Keratinocyte (primary cell): ENCODE data around the gene NECTIN1.

Source experiments
- EZH2 ChIP-seq: IDR thresholded peaks from one replicate; pipeline ENCODE4 v1.6.1; 2012; ENCODE audit warnings: inconsistent platforms, mild to moderate bottlenecking, low read length, moderate library complexity
- TF ChIP-seq, protein P1 (sequence below), 3 experiments: IDR thresholded peaks in 1 of 3; conservative IDR thresholded peaks in 1 of 3; optimal IDR thresholded peaks in 1 of 3; 2 replicates in 2 of 3; 3 replicates in 1 of 3; pipeline versions ENCODE3 to v1.5.1; 2011; ENCODE audit warnings: low read length in 3 of 3, mild to moderate bottlenecking in 3 of 3, moderate library complexity in 2 of 3, control low read depth in 1 of 3, inconsistent platforms in 1 of 3; ENCODE audit not compliant: insufficient read depth in 2 of 3; ENCODE audit errors: extremely low read depth in 1 of 3

GRCh38 chr11:119723243-119723951, 5.6 kb downstream of the NECTIN1 start:
- TF ChIP-seq, protein P1, sequence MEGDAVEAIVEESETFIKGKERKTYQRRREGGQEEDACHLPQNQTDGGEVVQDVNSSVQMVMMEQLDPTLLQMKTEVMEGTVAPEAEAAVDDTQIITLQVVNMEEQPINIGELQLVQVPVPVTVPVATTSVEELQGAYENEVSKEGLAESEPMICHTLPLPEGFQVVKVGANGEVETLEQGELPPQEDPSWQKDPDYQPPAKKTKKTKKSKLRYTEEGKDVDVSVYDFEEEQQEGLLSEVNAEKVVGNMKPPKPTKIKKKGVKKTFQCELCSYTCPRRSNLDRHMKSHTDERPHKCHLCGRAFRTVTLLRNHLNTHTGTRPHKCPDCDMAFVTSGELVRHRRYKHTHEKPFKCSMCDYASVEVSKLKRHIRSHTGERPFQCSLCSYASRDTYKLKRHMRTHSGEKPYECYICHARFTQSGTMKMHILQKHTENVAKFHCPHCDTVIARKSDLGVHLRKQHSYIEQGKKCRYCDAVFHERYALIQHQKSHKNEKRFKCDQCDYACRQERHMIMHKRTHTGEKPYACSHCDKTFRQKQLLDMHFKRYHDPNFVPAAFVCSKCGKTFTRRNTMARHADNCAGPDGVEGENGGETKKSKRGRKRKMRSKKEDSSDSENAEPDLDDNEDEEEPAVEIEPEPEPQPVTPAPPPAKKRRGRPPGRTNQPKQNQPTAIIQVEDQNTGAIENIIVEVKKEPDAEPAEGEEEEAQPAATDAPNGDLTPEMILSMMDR (optimal IDR thresholded peaks at IDR 0.05 in 1 of 3, IDR thresholded peaks at IDR 0.05 in 1 of 3, conservative IDR thresholded peaks at IDR 0.05 in 1 of 3; ENCODE audit: extremely low read depth in 1 of 3, insufficient read depth in 2 of 3, low read length in 3 of 3), result no peak
- TF ChIP-seq EZH2, result no peak
